H9 (cell line): ENCODE results near the gene NUPR1. TPM values are rescaled to one million over a fixed set of nuclear protein-coding genes. Genes with fewer than 3 reads are reported as not detected.
A peak's percentile ranks its signal among the peaks of the same experiment; 100 is the strongest.

Experiments used
- DNase-seq: peaks from one replicate; pipeline ENCODE4 v3.0.0-alpha.2; 2017
- H2AFZ ChIP-seq: one replicate; pipeline ENCODE4 v1.6.1; 2013; ENCODE audit warnings: mild to moderate bottlenecking, low read length, control low read depth, moderate library complexity
- H2AK5ac ChIP-seq: 2 replicates; pipeline ENCODE4 v1.6.1; 2013; ENCODE audit warnings: low read length, control low read depth, mixed read lengths; ENCODE audit not compliant: insufficient read length
- H2BK120ac ChIP-seq: one replicate; pipeline ENCODE4 v1.6.1; 2013; ENCODE audit warnings: low read depth, mild to moderate bottlenecking, low read length, control low read depth, inconsistent platforms; ENCODE audit not compliant: poor library complexity, severe bottlenecking
- H2BK12ac ChIP-seq: 2 replicates; pipeline ENCODE4 v1.6.1; 2013; ENCODE audit warnings: low read length, control low read depth, mixed read lengths, low read depth; ENCODE audit not compliant: insufficient read length
- H2BK15ac ChIP-seq: 2 replicates; pipeline ENCODE4 v1.6.1; 2013; ENCODE audit warnings: low read depth, low read length, control low read depth
- H2BK20ac ChIP-seq: one replicate; pipeline ENCODE4 v1.6.1; 2013; ENCODE audit warnings: low read depth, mild to moderate bottlenecking, low read length, control low read depth, inconsistent platforms; ENCODE audit not compliant: poor library complexity, severe bottlenecking
- H2BK5ac ChIP-seq: 2 replicates; pipeline ENCODE4 v1.6.1; 2013; ENCODE audit warnings: low read length, control low read depth, mixed read lengths; ENCODE audit not compliant: insufficient read length
- H3K14ac ChIP-seq: 2 replicates; pipeline ENCODE4 v1.6.1; 2013; ENCODE audit warnings: low read length, control low read depth; ENCODE audit not compliant: insufficient read depth
- H3K18ac ChIP-seq: 2 replicates; pipeline ENCODE4 v1.6.1; 2013; ENCODE audit warnings: low read depth, mild to moderate bottlenecking, mixed read lengths, low read length, control low read depth; ENCODE audit not compliant: insufficient read length
- H3K23ac ChIP-seq: 2 replicates; pipeline ENCODE4 v1.6.1; 2013; ENCODE audit warnings: low read length, control low read depth, mixed read lengths, low read depth; ENCODE audit not compliant: insufficient read length
- H3K23me2 ChIP-seq: 2 replicates; pipeline ENCODE4 v1.6.1; 2013; ENCODE audit warnings: low read depth, mild to moderate bottlenecking, mixed read lengths, low read length, control low read depth; ENCODE audit not compliant: insufficient read length, poor library complexity, severe bottlenecking
- H3K27ac ChIP-seq: 2 replicates; pipeline ENCODE4 v1.5.1; 2013; ENCODE audit warnings: low read length, control low read depth, mixed read lengths, low read depth; ENCODE audit not compliant: insufficient read length
- H3K27me3 ChIP-seq: 2 replicates; pipeline ENCODE4 v1.6.1; 2013; ENCODE audit warnings: low read length, control low read depth, inconsistent platforms; ENCODE audit not compliant: insufficient read depth
- H3K4ac ChIP-seq: 2 replicates; pipeline ENCODE4 v1.6.1; 2013; ENCODE audit warnings: low read depth, mild to moderate bottlenecking, control low read depth, inconsistent platforms, low read length, moderate library complexity
- H3K4me1 ChIP-seq: 2 replicates; pipeline ENCODE4 v1.6.1; 2013; ENCODE audit warnings: low read length, control low read depth, inconsistent platforms; ENCODE audit not compliant: insufficient read depth
- H3K4me2 ChIP-seq: 2 replicates; pipeline ENCODE4 v1.6.1; 2013; ENCODE audit warnings: low read length, control low read depth, mixed read lengths; ENCODE audit not compliant: insufficient read length, insufficient read depth
- H3K56ac ChIP-seq: 2 replicates; pipeline ENCODE4 v1.6.1; 2013; ENCODE audit warnings: low read depth, mild to moderate bottlenecking, mixed read lengths, low read length, control low read depth; ENCODE audit not compliant: insufficient read length
- H3K79me1 ChIP-seq: 2 replicates; pipeline ENCODE4 v1.6.1; 2013; ENCODE audit warnings: low read depth, mild to moderate bottlenecking, moderate library complexity, low read length, control low read depth, inconsistent platforms; ENCODE audit not compliant: insufficient read depth, poor library complexity, severe bottlenecking
- H3K79me2 ChIP-seq: 2 replicates; pipeline ENCODE4 v1.6.1; 2013; ENCODE audit warnings: low read length, control low read depth, inconsistent platforms; ENCODE audit not compliant: insufficient read depth
- H3K9ac ChIP-seq: 2 replicates; pipeline ENCODE4 v1.6.1; 2013; ENCODE audit warnings: low read length, control low read depth, mixed read lengths; ENCODE audit not compliant: insufficient read length; ENCODE audit errors: extremely low read depth
- H3K9me3 ChIP-seq: one replicate; pipeline ENCODE4 v1.6.1; 2013; ENCODE audit warnings: low read depth, low read length, inconsistent platforms; ENCODE audit not compliant: control insufficient read depth
- H3T11ph ChIP-seq: one replicate; pipeline ENCODE4 v1.6.1; 2013; ENCODE audit warnings: mild to moderate bottlenecking, low read length, control low read depth, inconsistent platforms
- H4K20me1 ChIP-seq: one replicate; pipeline ENCODE4 v1.6.1; 2013; ENCODE audit not compliant: control insufficient read depth, insufficient read length, insufficient read depth
- H4K5ac ChIP-seq: 2 replicates; pipeline ENCODE4 v1.6.1; 2013; ENCODE audit warnings: low read depth, mild to moderate bottlenecking, mixed read lengths, low read length, control low read depth; ENCODE audit not compliant: insufficient read length
- H4K8ac ChIP-seq: replicated peaks from 2 replicates; pipeline ENCODE4 v1.6.1; 2013; ENCODE audit warnings: low read length, control low read depth, mixed read lengths, low read depth; ENCODE audit not compliant: insufficient read length
- H4K91ac ChIP-seq: 2 replicates; pipeline ENCODE4 v1.6.1; 2013; ENCODE audit warnings: low read depth, mild to moderate bottlenecking, moderate library complexity, mixed read lengths, low read length, control low read depth; ENCODE audit not compliant: insufficient read length
- H3K27ac Mint-ChIP-seq, 3 experiments: 2 replicates in 2 of 3; 3 replicates in 1 of 3; pipeline ENCODE4 v1.8.0; 2020 to 2021; ENCODE audit warnings: mixed read lengths in 3 of 3, mild to moderate bottlenecking in 1 of 3, moderate library complexity in 1 of 3
- H3K27me3 Mint-ChIP-seq: 2 replicates; pipeline ENCODE4 v1.8.0; 2021; ENCODE audit warnings: low read depth, mild to moderate bottlenecking, moderate library complexity, mixed read lengths
- H3K36me3 Mint-ChIP-seq, 3 experiments: 2 replicates in 2 of 3; 3 replicates in 1 of 3; pipeline ENCODE4 v1.8.0; 2020 to 2021; ENCODE audit warnings: low read depth in 3 of 3, mixed read lengths in 3 of 3; ENCODE audit not compliant: insufficient read depth in 1 of 3
- H3K4me1 Mint-ChIP-seq, 2 experiments: 2 replicates each; pipeline ENCODE4 v1.8.0; 2020; ENCODE audit warnings: mixed read lengths in 2 of 2
- H3K4me3 Mint-ChIP-seq, 2 experiments: 2 replicates in 1 of 2; 3 replicates in 1 of 2; pipeline ENCODE4 v1.8.0; 2020 to 2021; ENCODE audit warnings: mild to moderate bottlenecking in 2 of 2, mixed read lengths in 2 of 2, moderate library complexity in 1 of 2
- H3K9me3 Mint-ChIP-seq, 2 experiments: 2 replicates in 1 of 2; 3 replicates in 1 of 2; pipeline ENCODE4 v1.8.0; 2020; ENCODE audit warnings: mild to moderate bottlenecking in 2 of 2, mixed read lengths in 2 of 2, moderate library complexity in 1 of 2
- WGBS: extraction: QIAGEN DNeasy Blood & Tissue Kit; methylation state at CpG from one replicate; pipeline ENCODE4 v1.1.7; 2013; ENCODE audit warnings: missing lambda C conversion rate, low lambda C conversion rate, mixed read lengths; ENCODE audit not compliant: insufficient read length; ENCODE audit errors: extremely low coverage; 5-methylcytosine and 5-hydroxymethylcytosine counted together
- total RNA-seq: library from RNA; stranded (reverse); gene quantifications from 2 replicates; pipeline ENCODE4 v1.2.1, GENCODE V29; 2021
- TF ChIP-seq, protein P1 (sequence below): fragments of 200-600 bp; sonication (generic); conservative IDR thresholded peaks from 3 replicates; pipeline ENCODE4 v1.8.0; 2021; ENCODE audit warnings: antibody characterized with exemption, mild to moderate bottlenecking

The NUPR1 gene
- total RNA-seq, 1 experiment from 2014 or later: 0.35 TPM

DNA sequence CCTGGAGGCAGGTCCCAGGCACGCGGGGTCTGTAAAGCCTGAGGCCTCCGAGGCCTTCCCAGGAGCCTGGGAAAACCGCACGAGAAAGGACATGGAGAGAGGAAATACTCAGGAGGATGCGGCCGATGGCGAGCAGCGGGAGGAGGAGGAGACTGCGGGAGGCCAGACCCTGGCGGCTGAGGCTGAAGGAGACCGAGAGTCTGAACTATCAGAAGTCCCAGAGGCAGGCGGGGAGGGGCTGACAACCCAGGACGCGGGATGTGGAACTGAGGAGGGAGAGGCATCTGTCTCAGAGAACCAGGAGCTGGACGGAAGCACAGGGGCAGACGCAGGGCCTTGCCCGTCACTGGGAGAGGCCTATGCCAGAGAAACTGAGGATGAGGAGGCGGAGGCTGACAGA is 41.9 kb downstream of the NUPR1 start:
- no peak overlapping the region for H3K27ac ChIP-seq
- no peak overlapping the region for H3K56ac ChIP-seq
- Mint-ChIP-seq H3K9me3 (no peaks in the 10 kb centered on the region), H3K27ac (no peak overlapping the region), H3K36me3 (no peaks in the 10 kb centered on the region), H3K4me1 (peaks cover 2% of the 10 kb centered on the region in 2 experiments; a peak in 1 of 4 replicates), H3K27me3 (peaks cover 23% of the 10 kb centered on the region), H3K4me3 (no peak overlapping the region)
- no peak overlapping the region for H4K8ac ChIP-seq
- TF ChIP-seq, protein P1, sequence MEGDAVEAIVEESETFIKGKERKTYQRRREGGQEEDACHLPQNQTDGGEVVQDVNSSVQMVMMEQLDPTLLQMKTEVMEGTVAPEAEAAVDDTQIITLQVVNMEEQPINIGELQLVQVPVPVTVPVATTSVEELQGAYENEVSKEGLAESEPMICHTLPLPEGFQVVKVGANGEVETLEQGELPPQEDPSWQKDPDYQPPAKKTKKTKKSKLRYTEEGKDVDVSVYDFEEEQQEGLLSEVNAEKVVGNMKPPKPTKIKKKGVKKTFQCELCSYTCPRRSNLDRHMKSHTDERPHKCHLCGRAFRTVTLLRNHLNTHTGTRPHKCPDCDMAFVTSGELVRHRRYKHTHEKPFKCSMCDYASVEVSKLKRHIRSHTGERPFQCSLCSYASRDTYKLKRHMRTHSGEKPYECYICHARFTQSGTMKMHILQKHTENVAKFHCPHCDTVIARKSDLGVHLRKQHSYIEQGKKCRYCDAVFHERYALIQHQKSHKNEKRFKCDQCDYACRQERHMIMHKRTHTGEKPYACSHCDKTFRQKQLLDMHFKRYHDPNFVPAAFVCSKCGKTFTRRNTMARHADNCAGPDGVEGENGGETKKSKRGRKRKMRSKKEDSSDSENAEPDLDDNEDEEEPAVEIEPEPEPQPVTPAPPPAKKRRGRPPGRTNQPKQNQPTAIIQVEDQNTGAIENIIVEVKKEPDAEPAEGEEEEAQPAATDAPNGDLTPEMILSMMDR: no peak
- no peak overlapping the region for H2AK5ac ChIP-seq
- no peak overlapping the region for H2AFZ ChIP-seq
- DNase-seq: no peak
- H3K9me3 ChIP-seq: no peaks in the 10 kb centered on the region
- no peak overlapping the region for H2BK15ac ChIP-seq
- H3K9ac ChIP-seq: no peak overlapping the region
- H3K4me2 ChIP-seq: no peak overlapping the region
- no CpG with 5 or more reads among the region's 19 CpGs for WGBS
- no peak overlapping the region for H2BK12ac ChIP-seq
- H3K27me3 ChIP-seq: no peaks in the 10 kb centered on the region
- peak overlapping the region; percentile 38 for H4K91ac ChIP-seq
- no peaks in the 10 kb centered on the region for H3K79me1 ChIP-seq
- no peaks in the 10 kb centered on the region for H3K79me2 ChIP-seq
- H3K4ac ChIP-seq: no peak overlapping the region
- H3K23ac ChIP-seq: no peak overlapping the region
- H4K5ac ChIP-seq: no peak overlapping the region
- H3K23me2 ChIP-seq: peaks cover 3% of the 10 kb centered on the region
- no peak overlapping the region for H3T11ph ChIP-seq
- no peak overlapping the region for H2BK20ac ChIP-seq
- H2BK5ac ChIP-seq: no peak overlapping the region
- H3K18ac ChIP-seq: no peak overlapping the region
- no peaks in the 10 kb centered on the region for H3K4me1 ChIP-seq
- H4K20me1 ChIP-seq: peaks cover 3% of the 10 kb centered on the region
- H3K14ac ChIP-seq: no peak overlapping the region
- no peak overlapping the region for H2BK120ac ChIP-seq
